Adrenal gland (tissue), 12 donors: ENCODE measurements around the gene CNKSR2. TPM values are rescaled to one million over a fixed set of nuclear protein-coding genes. Genes with fewer than 3 reads are reported as not detected.
"Not testable (repeated sequence)": the region's sequence is repeated elsewhere in the genome, so short reads cannot be mapped to it uniquely, and the experiment has no call there.

Source experiments
- DNase-seq, 7 donors: peaks; one replicate each; pipeline ENCODE4 v3.0.0-alpha.2; 2019 to 2020
- H3K27ac ChIP-seq, 5 donors: fragments of 200-600 bp; sonication (generic) in 4 of 5; 1 replicate in 3 of 5; 2 replicates in 2 of 5; pipeline versions ENCODE4 v1.5.1 to v1.8.0; 2016 to 2020; ENCODE audit warnings: mild to moderate bottlenecking in 1 of 5
- H3K27me3 ChIP-seq: fragments of 200-600 bp; 2 replicates; pipeline ENCODE4 v1.8.0; 2021
- H3K36me3 ChIP-seq, 2 donors: fragments of 200-600 bp; replicated peaks in 1 of 2; 1 replicate in 1 of 2; 2 replicates in 1 of 2; pipeline versions ENCODE4 v1.5.1 to v1.8.0; 2018 to 2022
- H3K4me1 ChIP-seq, 2 donors: fragments of 200-600 bp; replicated peaks in 1 of 2; 1 replicate in 1 of 2; 2 replicates in 1 of 2; pipeline versions ENCODE4 v1.5.1 to v1.8.0; 2018 to 2021
- H3K4me3 ChIP-seq, 4 donors: fragments of 200-600 bp; sonication (generic) in 3 of 4; one replicate each; pipeline ENCODE4 v1.5.1; 2016 to 2018
- H3K9me3 ChIP-seq, 3 donors: fragments of 200-600 bp; sonication (generic) in 1 of 3; replicated peaks in 1 of 3; 1 replicate in 2 of 3; 2 replicates in 1 of 3; pipeline versions ENCODE4 v1.5.1 to v1.8.0; 2016 to 2021
- CTCF ChIP-seq, 6 experiments: fragments of 450-650 bp in 4 of 6; fragments of 200-600 bp in 2 of 6; sonication (generic) in 1 of 6; IDR thresholded peaks; 1 replicate in 5 of 6; 2 replicates in 1 of 6; pipeline versions ENCODE4 v1.5.1 to v1.8.0; 2016 to 2021; ENCODE audit warnings: antibody characterized with exemption in 6 of 6, mild to moderate bottlenecking in 2 of 6, moderate library complexity in 1 of 6
- POLR2A ChIP-seq, 2 donors: fragments of 450-650 bp; IDR thresholded peaks; one replicate each; pipeline ENCODE4 v1.6.1; 2017; ENCODE audit warnings: antibody characterized with exemption in 2 of 2, mild to moderate bottlenecking in 2 of 2, moderate library complexity in 1 of 2
- WGBS, 4 donors: extraction: QIAGEN DNeasy Blood & Tissue Kit in 2 of 4; methylation state at CpG; one replicate each; pipeline versions ENCODE4 v1.1.5 to v1.1.7; 2013 to 2017; 5-methylcytosine and 5-hydroxymethylcytosine counted together
- intact Hi-C, 2 donors: fragments of 100-400 bp; cut with DNase I; formaldehyde crosslinking; loops; one replicate each; pipeline versions ENCODE4 v1.14.1 to v1.15.0; 2022 to 2023
- polyA plus RNA-seq, 3 donors: library from polyadenylated mRNA; stranded (reverse); fragments of 200-250 nt in 2 of 3; fragments of 350-450 nt in 1 of 3; fragmentation: Illumina TruSeq in 1 of 3; extraction: RNeasy Lipid Tissue Mini Kit (QIAGEN cat#74804) in 1 of 3; gene quantifications; one replicate each; pipeline ENCODE4 v1.2.3, GENCODE V29; 2013 to 2014
- total RNA-seq, 9 donors: library from RNA; depleted of rRNA in 4 of 9; stranded (reverse); fragments of >200 nt in 4 of 9; fragments of 120-200 nt in 1 of 9; fragmentation: NEBNext Ultra II Directional in 1 of 9; extraction: Animal tissue kit (Norgen Biotek cat#: 25700) in 1 of 9; gene quantifications; one replicate each; pipeline versions ENCODE4 v1.1.0 to v1.2.4, GENCODE V29; 2013 to 2023
- donor health status: healthy with polysubstance abuse.
- donor health status: Bipolar disorder and iron deficiency.
- donor health status: DM: yes; HTN: yes; CAD: no.
- donor health status: DM: no; HTN: no; CAD: no.
- donor health status: DM: no; HTN: no; CAD: no.
- donor health status: DM: yes; HTN: yes; CAD: no.

CNKSR2 gene
- total and polyA plus RNA-seq, 12 donors, result 1.5 to 18.2 (median 3.8) TPM

- H3K9me3 ChIP-seq, result no peaks in the 10 kb centered on the region
- DNase-seq, result no peak
- H3K36me3 ChIP-seq, result no peaks in the 10 kb centered on the region
- no peaks in the 10 kb centered on the region for H3K4me1 ChIP-seq
- no peaks in the 10 kb centered on the region for H3K27me3 ChIP-seq
- no peak overlapping the region for H3K4me3 ChIP-seq
- no peak overlapping the region for H3K27ac ChIP-seq
- no peak for TF ChIP-seq POLR2A (IDR thresholded peaks at IDR 0.05)
- no peak for TF ChIP-seq CTCF (IDR thresholded peaks at IDR 0.05)
- intact Hi-C loops, result no loop called here
These were observed 83.5 kb downstream of the CNKSR2 start for GRCh38 chrX:21457718-21458117.

GRCh38 chrX:21469071-21469470 lies 94.9 kb downstream of the CNKSR2 start:
- DNase-seq, result no peak
- TF ChIP-seq POLR2A (IDR thresholded peaks at IDR 0.05) (no peak), CTCF (IDR thresholded peaks at IDR 0.05) (no peak)
- WGBS, 4 donors, result 58 to 73% (median 61%) methylated on average over 1 of the region's 1 CpG
- no peaks in the 10 kb centered on the region for H3K9me3 ChIP-seq
- no peaks in the 10 kb centered on the region for H3K36me3 ChIP-seq
- H3K27me3 ChIP-seq, result peaks cover 4% of the 10 kb centered on the region
- intact Hi-C loops, result no loop called here
- no peak overlapping the region for H3K27ac ChIP-seq
- H3K4me3 ChIP-seq, result no peak overlapping the region
- no peaks in the 10 kb centered on the region for H3K4me1 ChIP-seq

- H3K27ac ChIP-seq, result no peak overlapping the region
- no peaks in the 10 kb centered on the region for H3K9me3 ChIP-seq
- 62 to 88% (median 71%) methylated on average over 2 of the region's 2 CpGs for WGBS, 4 donors
- no peaks in the 10 kb centered on the region for H3K36me3 ChIP-seq
- no peak overlapping the region for H3K4me3 ChIP-seq
- no peaks in the 10 kb centered on the region for H3K4me1 ChIP-seq
- DNase-seq, result no peak
- peaks cover 3% of the 10 kb centered on the region for H3K27me3 ChIP-seq
- intact Hi-C loops, result no loop called here
- TF ChIP-seq POLR2A (IDR thresholded peaks at IDR 0.05), result no peak
These were observed 102.7 kb downstream of the CNKSR2 start for GRCh38 chrX:21476909-21477308.

GRCh38 chrX:21479695-21480270 lies 105.6 kb downstream of the CNKSR2 start:
- H3K9me3 ChIP-seq, result no peaks in the 10 kb centered on the region
- no peak overlapping the region for H3K4me3 ChIP-seq
- TF ChIP-seq POLR2A (IDR thresholded peaks at IDR 0.05), result no peak
- TF ChIP-seq CTCF (IDR thresholded peaks at IDR 0.05), result peak; percentile 35 to 57 (median 45)
- no peaks in the 10 kb centered on the region for H3K36me3 ChIP-seq
- WGBS, 4 donors, result 10 to 56% (median 24%) methylated on average over 1 to 2 of the region's 2 CpGs
- peaks cover 3% of the 10 kb centered on the region for H3K27me3 ChIP-seq
- H3K27ac ChIP-seq, result no peak overlapping the region
- peak in 1 of 7 donors; percentile 1 for DNase-seq
- no peaks in the 10 kb centered on the region for H3K4me1 ChIP-seq
- intact Hi-C loops, result loop anchor here in 1 of 2 donors (10.0 kb wide), 1 partner anchor 955 kb away; no protein-coding TSS in a partner anchor

- no peak for DNase-seq
- intact Hi-C loops, result loop anchor here in 1 of 2 donors (10.0 kb wide), 1 partner anchor 957 kb away; no protein-coding TSS in a partner anchor
- 64 to 96% (median 90%) methylated on average over 2 of the region's 2 CpGs for WGBS, 4 donors
These were observed 107.5 kb downstream of the CNKSR2 start for GRCh38 chrX:21481761-21482160.

GRCh38 chrX:21484051-21484450 lies 109.8 kb downstream of the CNKSR2 start:
- H3K4me3 ChIP-seq, DNase-seq, H3K27ac ChIP-seq, H3K27me3 ChIP-seq, H3K9me3 ChIP-seq, H3K4me1 ChIP-seq, H3K36me3 ChIP-seq: not testable (repeated sequence)
- WGBS, 4 donors, result 73 to 89% (median 83%) methylated on average over 7 of the region's 7 CpGs
- intact Hi-C loops, result loop anchor here in 1 of 2 donors (10.0 kb wide), 1 partner anchor 959 kb away; no protein-coding TSS in a partner anchor

More at GRCh38 chrX:21481761-21482160, 107.5 kb downstream of the CNKSR2 start:
- Histone ChIP-seq H3K9me3 (no peaks in the 10 kb centered on the region), H3K27ac (no peak overlapping the region), H3K4me3 (no peak overlapping the region), H3K27me3 (peaks cover 3% of the 10 kb centered on the region), H3K36me3 (no peaks in the 10 kb centered on the region), H3K4me1 (no peaks in the 10 kb centered on the region)
- TF ChIP-seq CTCF (IDR thresholded peaks at IDR 0.05), result no peak
- TF ChIP-seq POLR2A (IDR thresholded peaks at IDR 0.05), result no peak
